ENCODE measurements around the gene ELMOD3. TPM values are rescaled to one million over a fixed set of nuclear protein-coding genes. Genes with fewer than 3 reads are reported as not detected.

Gene ELMOD3
- total RNA-seq, 2 donors from 2014 or later: 21.4 to 38.7 TPM

GRCh38 chr2:85400023-85400422, 45.5 kb downstream of the ELMOD3 start:
- no peak for DNase-seq (ENCODE audit: low spot score)
- TF ChIP-seq CTCF (IDR thresholded peaks at IDR 0.05): no peak
- Histone ChIP-seq H3K27ac (no peak overlapping the region), H3K4me3 (no peak overlapping the region), H3K27me3 (replicated peaks; ENCODE audit: insufficient read depth) (no peaks in the 10 kb centered on the region), H3K36me3 (peaks cover 4% of the 10 kb centered on the region), H3K9me3 (no peaks in the 10 kb centered on the region), H3K4me1 (ENCODE audit: control insufficient read depth in 1 of 2, low read depth in 2 of 2) (peaks cover 0 to 18% of the 10 kb centered on the region in 2 donors)
- ATAC-seq (ENCODE audit: insufficient number of reproducible peaks, low FRiP score, low read depth): no peak

GRCh38 chr2:85400541-85401463, 46.2 kb downstream of the ELMOD3 start:
- Histone ChIP-seq H3K27me3 (replicated peaks; ENCODE audit: insufficient read depth) (no peaks in the 10 kb centered on the region), H3K4me3 (no peak overlapping the region), H3K36me3 (peaks cover 4% of the 10 kb centered on the region), H3K4me1 (ENCODE audit: control insufficient read depth in 1 of 2, low read depth in 2 of 2) (peaks cover 0 to 17% of the 10 kb centered on the region in 2 donors), H3K27ac (no peak overlapping the region), H3K9me3 (no peaks in the 10 kb centered on the region)
- no peak for TF ChIP-seq CTCF (IDR thresholded peaks at IDR 0.05)
- no peak for DNase-seq (ENCODE audit: low spot score)
- ATAC-seq (ENCODE audit: insufficient number of reproducible peaks, low FRiP score, low read depth): no peak

GRCh38 chr2:85401464-85401805, 46.9 kb downstream of the ELMOD3 start:
- H3K27me3 ChIP-seq (replicated peaks; ENCODE audit: insufficient read depth): no peaks in the 10 kb centered on the region
- H3K9me3 ChIP-seq: no peaks in the 10 kb centered on the region
- no peak overlapping the region for H3K27ac ChIP-seq
- H3K4me1 ChIP-seq (ENCODE audit: control insufficient read depth in 1 of 2, low read depth in 2 of 2): peaks cover 0 to 11% of the 10 kb centered on the region in 2 donors
- DNase-seq (ENCODE audit: low spot score) (no peak), ATAC-seq (ENCODE audit: insufficient number of reproducible peaks, low FRiP score, low read depth) (no peak)
- no peak overlapping the region for H3K4me3 ChIP-seq
- H3K36me3 ChIP-seq: peaks cover 4% of the 10 kb centered on the region
- TF ChIP-seq CTCF (IDR thresholded peaks at IDR 0.05): no peak

GRCh38 chr2:85401844-85402243, 47.3 kb downstream of the ELMOD3 start:
- peaks cover 0 to 7% of the 10 kb centered on the region in 2 donors for H3K4me1 ChIP-seq (ENCODE audit: control insufficient read depth in 1 of 2, low read depth in 2 of 2)
- no peak for TF ChIP-seq CTCF (IDR thresholded peaks at IDR 0.05)
- H3K9me3 ChIP-seq: no peaks in the 10 kb centered on the region
- H3K4me3 ChIP-seq: no peak overlapping the region
- H3K36me3 ChIP-seq: peaks cover 4% of the 10 kb centered on the region
- no peaks in the 10 kb centered on the region for H3K27me3 ChIP-seq (replicated peaks; ENCODE audit: insufficient read depth)
- no peak overlapping the region for H3K27ac ChIP-seq
- DNase-seq (ENCODE audit: low spot score) (no peak), ATAC-seq (ENCODE audit: insufficient number of reproducible peaks, low FRiP score, low read depth) (no peak)

- Histone ChIP-seq H3K27ac (peak overlapping the region in 1 of 2 donors; percentile 13), H3K36me3 (peaks cover 4% of the 10 kb centered on the region)
- DNase-seq (ENCODE audit: low spot score): no peak
These were observed 50.9 kb downstream of the ELMOD3 start for GRCh38 chr2:85405201-85406059.

More at GRCh38 chr2:85405201-85406059, 50.9 kb downstream of the ELMOD3 start:
- Histone ChIP-seq H3K4me3 (peak overlapping the region; percentile 26), H3K4me1 (ENCODE audit: control insufficient read depth in 1 of 2, low read depth in 2 of 2) (peaks cover 0 to 22% of the 10 kb centered on the region in 2 donors), H3K27me3 (replicated peaks; ENCODE audit: insufficient read depth) (no peaks in the 10 kb centered on the region), H3K9me3 (no peaks in the 10 kb centered on the region)
- TF ChIP-seq CTCF (IDR thresholded peaks at IDR 0.05): no peak
- ATAC-seq (ENCODE audit: insufficient number of reproducible peaks, low FRiP score, low read depth): no peak

All from thoracic aorta (tissue), 2 donors.